SK-N-SH (cell line): Measurements from ENCODE around the gene NPAS1. TPM values are rescaled to one million over a fixed set of nuclear protein-coding genes. Genes with fewer than 3 reads are reported as not detected.
A peak's percentile ranks its signal among the peaks of the same experiment; 100 is the strongest.

Source experiments
- CTCF ChIA-PET: fragments of 300-600, 350-600 bp; formaldehyde crosslinking; extraction: SDS; loops from one replicate; lab custom pipeline; 2021; lab: Yijun Ruan, JAX
- POLR2A ChIA-PET: fragments of 350-600 bp; sonication (Branson Sonifier 250); formaldehyde crosslinking; extraction: SDS; loops from one replicate; lab custom pipeline; 2020; ENCODE audit warnings: antibody characterized with exemption, inconsistent platforms; lab: Yijun Ruan, JAX
- DNase-seq: peaks from one replicate; pipeline ENCODE4 v3.0.0; 2012
- H2AFZ ChIP-seq: fragments of 200-600 bp; sonication (generic); 2 replicates; pipeline ENCODE4 v1.8.1; 2016; ENCODE audit warnings: antibody characterized with exemption, mild to moderate bottlenecking, low read depth
- H3F3A ChIP-seq: fragments of 200-600 bp; sonication (generic); replicated peaks from 2 replicates; pipeline ENCODE3; 2016; ENCODE audit warnings: antibody characterized with exemption, mild to moderate bottlenecking; ENCODE audit not compliant: insufficient read depth
- H3K27ac ChIP-seq, 2 experiments: fragments of 200-500 bp in 1 of 2; fragments of 200-600 bp in 1 of 2; sonication (Bioruptor generic) in 1 of 2; sonication (generic), shearing (Covaris generic) in 1 of 2; 2 replicates each; pipeline versions ENCODE4 v1.5.1 to v1.6.1; 2014 to 2016; ENCODE audit warnings: low read depth in 2 of 2, inconsistent platforms in 1 of 2, low read length in 1 of 2, mild to moderate bottlenecking in 1 of 2, mixed read lengths in 1 of 2
- H3K27me3 ChIP-seq: fragments of 200-600 bp; sonication (generic), shearing (Covaris generic); 2 replicates; pipeline ENCODE4 v1.6.1; 2016; ENCODE audit warnings: mixed run types; ENCODE audit not compliant: insufficient read depth
- H3K36me3 ChIP-seq, 2 experiments: fragments of 200-500 bp in 1 of 2; fragments of 200-600 bp in 1 of 2; sonication (Bioruptor generic) in 1 of 2; sonication (generic) in 1 of 2; replicated peaks in 1 of 2; 2 replicates each; pipeline versions ENCODE3 to v1.5.1; 2014 to 2016; ENCODE audit warnings: low read length in 1 of 2, mild to moderate bottlenecking in 1 of 2; ENCODE audit not compliant: insufficient read depth in 2 of 2, control insufficient read depth in 1 of 2
- H3K4me1 ChIP-seq, 2 experiments: fragments of 200-500 bp in 1 of 2; fragments of 200-600 bp in 1 of 2; sonication (Bioruptor generic) in 1 of 2; sonication (generic), shearing (Covaris generic) in 1 of 2; 2 replicates each; pipeline versions ENCODE4 v1.5.1 to v1.6.1; 2014 to 2016; ENCODE audit warnings: low read depth in 1 of 2, low read length in 1 of 2, mixed run types in 1 of 2; ENCODE audit not compliant: insufficient read depth in 2 of 2, control insufficient read depth in 1 of 2
- H3K4me2 ChIP-seq: fragments of 200-600 bp; sonication (generic), shearing (Covaris generic); 2 replicates; pipeline ENCODE4 v1.6.1; 2017; ENCODE audit warnings: mixed run types
- H3K4me3 ChIP-seq, 2 experiments: fragments of 200-500 bp in 1 of 2; fragments of 200-600 bp in 1 of 2; sonication (Bioruptor generic) in 1 of 2; sonication (generic), shearing (Covaris generic) in 1 of 2; 2 replicates each; pipeline versions ENCODE4 v1.5.1 to v1.8.1; 2014 to 2016; ENCODE audit warnings: low read depth in 2 of 2, inconsistent platforms in 1 of 2, low read length in 1 of 2, mild to moderate bottlenecking in 1 of 2, mixed read lengths in 1 of 2, moderate library complexity in 1 of 2
- H3K79me2 ChIP-seq: fragments of 200-600 bp; sonication (generic); 2 replicates; pipeline ENCODE4 v1.8.1; 2017; ENCODE audit warnings: mild to moderate bottlenecking; ENCODE audit not compliant: insufficient read depth
- H3K9ac ChIP-seq: fragments of 200-600 bp; sonication (generic); 2 replicates; pipeline ENCODE4 v1.6.1; 2017; ENCODE audit warnings: mixed run types
- H3K9me2 ChIP-seq: fragments of 200-600 bp; sonication (generic); 2 replicates; pipeline ENCODE4 v1.6.1; 2017; ENCODE audit warnings: mixed run types
- H3K9me3 ChIP-seq: fragments of 200-600 bp; sonication (generic); 2 replicates; pipeline ENCODE4 v1.6.1; 2017; ENCODE audit warnings: mixed run types, mild to moderate bottlenecking, moderate library complexity
- H4K20me1 ChIP-seq: fragments of 200-600 bp; sonication (generic); 2 replicates; pipeline ENCODE4 v1.6.1; 2017; ENCODE audit warnings: mild to moderate bottlenecking, mixed run types; ENCODE audit not compliant: insufficient read depth
- EZH2phosphoT487 ChIP-seq: fragments of 200-600 bp; sonication (generic); IDR thresholded peaks from 2 replicates; pipeline ENCODE4 v1.6.1; 2017; ENCODE audit warnings: low read depth, mixed run types, mild to moderate bottlenecking, antibody characterized with exemption, moderate library complexity, borderline replicate concordance
- FOXJ3 ChIP-seq: sonication (generic); formaldehyde crosslinking; IDR thresholded peaks from 2 replicates; pipeline ENCODE4 v1.5.1; 2020; ENCODE audit warnings: mild to moderate bottlenecking, missing genetic modification reagents
- MAX ChIP-seq: IDR thresholded peaks from 2 replicates; pipeline ENCODE4 v1.4.0; 2012; ENCODE audit warnings: low read depth
- MXI1 ChIP-seq: IDR thresholded peaks from 2 replicates; pipeline ENCODE4 v1.6.1; 2012; ENCODE audit warnings: mild to moderate bottlenecking, low read depth, low read length, improper control_type of control experiment
- NRF1 ChIP-seq: IDR thresholded peaks from 2 replicates; pipeline ENCODE4 v1.6.1; 2012; ENCODE audit warnings: low read depth, mild to moderate bottlenecking, low read length
- SMC3 ChIP-seq: IDR thresholded peaks from 2 replicates; pipeline ENCODE4 v1.6.1; 2012; ENCODE audit warnings: low read depth, low read length, improper control_type of control experiment
- TEAD4 ChIP-seq: IDR thresholded peaks from 2 replicates; pipeline ENCODE4 v1.4.0; 2012; ENCODE audit warnings: mild to moderate bottlenecking, borderline replicate concordance; ENCODE audit not compliant: insufficient read depth
- USF1 ChIP-seq: IDR thresholded peaks from 2 replicates; pipeline ENCODE4 v1.4.0; 2012; ENCODE audit warnings: low read depth, borderline replicate concordance
- USF2 ChIP-seq: fragments of 150-350 bp; IDR thresholded peaks from 2 replicates; pipeline ENCODE4 v1.6.1; 2017; ENCODE audit warnings: antibody characterized with exemption, low read length, low read depth, borderline replicate concordance
- ZBTB33 ChIP-seq: IDR thresholded peaks from 2 replicates; pipeline ENCODE4 v1.4.0; 2012; ENCODE audit warnings: low read depth, borderline replicate concordance
- WGBS: methylation state at CpG from one replicate; pipeline ENCODE4 v1.1.6; 2017; ENCODE audit warnings: low lambda C conversion rate; 5-methylcytosine and 5-hydroxymethylcytosine counted together
- polyA plus RNA-seq, 3 experiments: library from polyadenylated mRNA; depleted of rRNA; stranded (reverse); fragments of >200 nt; gene quantifications; 2 replicates each; pipeline ENCODE4 v1.2.3, GENCODE V29; 2012

The NPAS1 gene
- polyA plus RNA-seq, 1 of the 3 experiments (the other 2 are of a cell fraction), result 1.1 TPM

GRCh38 chr19:47020992-47021496 is 1.4 kb downstream of the NPAS1 start:
- Histone ChIP-seq H3K27ac (no peak overlapping the region), H3K36me3 (no peaks in the 10 kb centered on the region), H3K9me3 (no peaks in the 10 kb centered on the region), H3K27me3 (peaks cover 39% of the 10 kb centered on the region), H2AFZ (peak overlapping the region; percentile 22; the same call in 1 of the 2 replicates), H3K4me2 (peak overlapping the region; percentile 88), H3K9me2 (no peaks in the 10 kb centered on the region), H3F3A (peaks cover 15% of the 10 kb centered on the region), H3K4me3 (peak overlapping the region; percentile 35 to 61), H3K79me2 (no peaks in the 10 kb centered on the region), H4K20me1 (peaks cover 5% of the 10 kb centered on the region; the same call in 1 of the 2 replicates), H3K9ac (no peak overlapping the region), H3K4me1 (peaks cover 3 to 19% of the 10 kb centered on the region in 2 experiments; a peak in 2 of 4 replicates)
- ChIA-PET POLR2A (interaction anchor here (0.5 kb wide), 1 partner anchor 94 kb away, joined by 5 read pairs; no protein-coding TSS in a partner anchor), CTCF (interaction anchor here (2.3 to 10.5 kb wide), 3 partner anchors 8 to 105 kb away, joined by 7 to 98 read pairs (median 44); no protein-coding TSS in a partner anchor)
- 4% methylated on average over 10 of the region's 37 CpGs for WGBS
- peak; percentile 65 for DNase-seq
- TF ChIP-seq MXI1, result no peak
- TF ChIP-seq FOXJ3 (CRISPR knock-in tag), result no peak

GRCh38 chr19:47021536-47022139 is 2.0 kb downstream of the NPAS1 start:
- Histone ChIP-seq H3K4me2 (peak overlapping the region; percentile 88), H3K9me2 (no peaks in the 10 kb centered on the region), H3K27me3 (peaks cover 39% of the 10 kb centered on the region), H3K4me1 (peaks cover 3 to 19% of the 10 kb centered on the region in 2 experiments; a peak in 2 of 4 replicates), H4K20me1 (peaks cover 5% of the 10 kb centered on the region; the same call in 1 of the 2 replicates), H3K9ac (no peak overlapping the region), H3K36me3 (no peaks in the 10 kb centered on the region), H3K4me3 (peak overlapping the region; percentile 35 to 61), H3K79me2 (no peaks in the 10 kb centered on the region), H3K9me3 (no peaks in the 10 kb centered on the region), H3K27ac (no peak overlapping the region), H3F3A (peaks cover 15% of the 10 kb centered on the region), H2AFZ (peak overlapping the region; percentile 22; the same call in 1 of the 2 replicates)
- peak; percentile 69 for DNase-seq
- no peak for TF ChIP-seq MAX
- TF ChIP-seq EZH2phosphoT487, result peak; percentile 60; the same call in 1 of the 2 replicates
- WGBS, result 14% methylated on average over 18 of the region's 50 CpGs
- CTCF ChIA-PET, result interaction anchor here (0.6 to 10.5 kb wide), 5 partner anchors 9 to 111 kb away, joined by 3 to 98 read pairs (median 7); no protein-coding TSS in a partner anchor
- POLR2A ChIA-PET, result interaction anchor here (0.5 kb wide), 1 partner anchor 93 kb away, joined by 5 read pairs; no protein-coding TSS in a partner anchor

- POLR2A ChIA-PET, result no interaction called here
- WGBS, result 30% methylated on average over 9 of the region's 14 CpGs
- Histone ChIP-seq H3F3A (peaks cover 15% of the 10 kb centered on the region), H3K4me3 (no peak overlapping the region), H3K9me3 (no peaks in the 10 kb centered on the region), H3K27me3 (peaks cover 41% of the 10 kb centered on the region), H3K9ac (no peak overlapping the region), H3K79me2 (no peaks in the 10 kb centered on the region), H4K20me1 (peaks cover 5% of the 10 kb centered on the region; the same call in 1 of the 2 replicates), H3K36me3 (no peaks in the 10 kb centered on the region), H3K4me2 (no peak overlapping the region), H3K4me1 (peaks cover 3 to 19% of the 10 kb centered on the region in 2 experiments; a peak in 2 of 4 replicates), H2AFZ (no peak overlapping the region), H3K27ac (no peak overlapping the region), H3K9me2 (no peaks in the 10 kb centered on the region)
- CTCF ChIA-PET, result interaction anchor here (0.6 to 10.5 kb wide), 6 partner anchors 9 to 110 kb away, joined by 3 to 98 read pairs (median 5); no protein-coding TSS in a partner anchor
- DNase-seq, result no peak
- no peak for TF ChIP-seq USF1
- no peak for TF ChIP-seq NRF1
- no peak for TF ChIP-seq ZBTB33
- no peak for TF ChIP-seq TEAD4
- TF ChIP-seq SMC3, result no peak
- no peak for TF ChIP-seq USF2
- TF ChIP-seq MAX, result no peak
These were observed 2.5 kb downstream of the NPAS1 start for GRCh38 chr19:47022140-47022536.
